Measurements from ENCODE around the gene PTPRT.

Gene PTPRT

GRCh38 chr20:42506397-42506796 is 683.3 kb downstream of the PTPRT start:
- DNase-seq: no peak

- no peak for DNase-seq
Observed at GRCh38 chr20:42502591-42502990, 687.1 kb downstream of the PTPRT start.

DNA sequence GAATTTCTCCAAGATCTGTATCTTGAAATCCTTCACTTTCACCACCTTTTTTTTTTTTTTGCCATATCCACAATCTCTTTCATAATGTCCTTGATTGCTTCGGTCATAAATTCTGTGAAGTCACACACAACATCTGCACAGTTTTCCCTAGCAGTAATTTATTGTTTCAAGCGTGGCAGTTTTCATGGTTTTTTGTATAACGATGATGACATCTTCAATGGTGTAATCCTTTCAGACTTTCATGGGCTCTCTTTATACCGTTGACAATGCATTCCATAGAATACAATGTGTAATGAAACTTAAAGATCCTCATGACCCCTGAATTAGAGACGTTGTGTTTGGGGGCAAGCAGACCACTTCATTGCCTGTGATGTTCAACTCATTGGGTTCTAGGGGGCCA is 693.1 kb downstream of the PTPRT start:
- no peak for DNase-seq

- DNase-seq: no peak
Observed at GRCh38 chr20:42494290-42494689, 695.4 kb downstream of the PTPRT start.

- no peak for DNase-seq
Observed at GRCh38 chr20:42493001-42493400, 696.7 kb downstream of the PTPRT start.

- DNase-seq: no peak
Observed at GRCh38 chr20:42492290-42492689, 697.4 kb downstream of the PTPRT start.

DNA sequence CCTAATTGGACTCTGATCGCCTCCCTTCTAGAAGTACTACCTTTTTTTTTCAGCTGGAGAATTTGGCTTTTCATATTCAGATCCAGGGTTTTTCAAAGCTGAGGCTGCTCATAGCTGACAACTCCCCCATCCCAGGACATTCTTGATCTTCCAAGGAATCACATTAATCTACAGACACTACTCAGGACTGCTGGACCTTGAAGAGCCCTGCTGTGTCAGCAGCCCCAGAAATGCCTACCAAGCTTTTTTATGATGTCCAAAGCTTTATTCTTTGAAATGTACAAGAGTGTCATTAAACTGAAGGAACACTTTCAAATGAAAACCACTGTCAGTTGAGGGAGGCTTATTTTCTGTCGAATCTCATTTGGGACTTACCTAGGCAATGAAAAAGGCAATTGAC is 704.1 kb downstream of the PTPRT start:
- DNase-seq: no peak

DNA sequence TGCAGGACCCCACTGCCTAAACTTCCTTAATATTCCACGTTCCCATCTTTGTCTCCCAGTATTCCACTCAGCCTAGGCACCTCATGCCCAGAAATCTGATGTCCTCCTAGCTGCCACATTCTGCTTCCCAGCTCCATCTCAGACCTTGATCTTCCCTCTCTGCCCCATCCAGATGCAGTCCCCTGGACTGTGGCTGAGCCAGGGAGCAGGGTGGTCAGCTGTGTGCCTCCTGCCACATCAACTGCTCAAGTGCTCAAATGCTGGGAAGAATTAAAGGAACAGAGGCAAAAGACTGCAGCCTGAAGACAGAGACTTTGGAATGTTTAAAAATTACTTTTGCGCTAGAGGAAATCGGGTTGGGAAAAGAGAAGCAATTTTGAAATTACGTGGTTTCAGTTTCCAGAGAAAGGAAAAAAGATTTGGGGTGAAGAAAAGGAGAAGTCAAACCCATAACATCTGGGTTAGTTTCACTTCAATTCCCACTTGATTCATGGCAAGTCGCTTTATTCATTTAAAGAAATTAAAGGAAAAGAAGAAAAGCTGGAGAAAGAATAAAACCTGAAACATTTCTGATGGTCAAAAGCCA is 704.8 kb downstream of the PTPRT start:
- no peak for DNase-seq

- DNase-seq: no peak
Observed at GRCh38 chr20:42484335-42484734, 705.4 kb downstream of the PTPRT start.

DNA sequence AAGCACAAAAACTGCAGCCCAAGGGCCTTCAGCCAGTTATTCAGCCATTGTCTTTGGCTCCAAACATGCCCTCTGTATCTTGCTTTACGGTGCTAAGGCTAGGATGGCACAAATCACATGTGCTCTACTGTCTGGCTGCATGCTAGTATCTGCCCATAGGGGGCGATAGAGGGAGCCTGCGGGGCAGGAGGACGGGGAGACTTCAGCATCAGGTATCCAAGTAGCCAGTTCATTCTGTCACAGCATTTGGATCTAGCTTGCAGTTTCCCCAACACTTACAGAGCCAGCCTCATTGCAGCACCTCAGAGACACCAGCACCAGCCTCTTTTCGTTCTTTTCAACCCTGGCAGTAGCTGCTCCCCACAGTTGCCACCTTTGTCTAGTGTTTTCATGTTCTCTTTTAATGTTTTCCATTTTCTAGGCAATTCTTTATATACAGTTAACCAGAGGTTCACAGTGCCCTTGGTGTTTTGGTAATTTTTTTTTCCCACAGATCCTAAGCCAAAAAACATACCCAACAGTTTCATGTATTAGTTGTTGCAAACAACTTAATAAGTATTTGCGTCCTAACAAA is 705.9 kb downstream of the PTPRT start:
- no peak for DNase-seq

- DNase-seq: no peak
Observed at GRCh38 chr20:42482808-42483207, 706.9 kb downstream of the PTPRT start.

GRCh38 chr20:42475773-42476172 is 713.9 kb downstream of the PTPRT start:
- DNase-seq: no peak

DNA sequence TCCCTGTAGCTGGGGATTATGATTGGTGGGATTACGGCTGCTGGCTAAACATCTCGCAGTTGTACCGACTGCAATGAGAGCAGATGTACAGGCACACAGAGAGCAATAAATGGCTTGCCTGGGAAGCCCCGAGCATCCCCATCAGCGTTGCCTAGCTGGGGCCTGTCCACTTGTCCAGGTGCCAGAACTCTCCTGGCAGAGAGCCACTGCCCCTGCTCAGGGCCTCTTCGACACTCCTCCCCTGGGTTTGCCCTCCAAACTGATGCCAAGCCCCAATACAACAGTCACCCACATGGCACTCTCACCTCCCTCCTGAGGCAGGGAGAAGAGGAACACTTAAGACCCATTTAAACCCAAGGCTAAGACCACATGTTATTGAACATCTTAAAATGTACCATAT is 715.1 kb downstream of the PTPRT start:
- DNase-seq: no peak

GRCh38 chr20:42472198-42472597 is 717.5 kb downstream of the PTPRT start:
- DNase-seq: no peak

DNA sequence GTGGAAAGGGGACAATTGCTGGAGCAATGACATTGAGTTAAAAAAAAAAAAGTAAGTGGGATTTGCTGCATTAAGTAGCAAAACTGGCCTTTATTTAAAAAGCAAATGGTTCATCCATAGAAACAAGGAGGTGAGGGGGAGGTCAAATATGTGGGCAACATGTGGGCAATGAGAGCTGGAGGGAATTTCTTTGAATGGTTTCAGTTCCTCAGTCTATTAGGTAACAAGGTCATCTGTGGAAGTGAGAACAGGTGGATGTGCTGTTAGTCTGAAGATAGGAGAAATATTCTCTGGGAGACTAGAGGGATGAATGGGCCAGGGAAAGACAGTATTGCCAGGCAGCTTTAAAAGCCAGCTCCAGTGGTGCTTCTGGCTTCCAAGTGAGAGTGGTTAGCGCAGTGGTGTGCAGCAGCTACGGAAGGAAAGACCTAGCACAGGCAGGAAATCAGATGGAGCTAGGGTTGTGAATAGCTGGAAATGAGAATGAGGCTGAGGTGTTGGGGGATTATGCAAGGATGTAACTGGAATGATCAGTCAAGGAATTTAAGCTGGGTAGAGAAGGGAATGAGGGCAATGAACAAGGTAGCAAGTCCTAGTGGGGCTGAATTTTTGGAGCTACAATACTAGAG is 727.6 kb downstream of the PTPRT start:
- DNase-seq: no peak

- no peak for DNase-seq
Observed at GRCh38 chr20:42461291-42461690, 728.4 kb downstream of the PTPRT start.

GRCh38 chr20:42447270-42447669 is 742.4 kb downstream of the PTPRT start:
- DNase-seq: no peak

DNA sequence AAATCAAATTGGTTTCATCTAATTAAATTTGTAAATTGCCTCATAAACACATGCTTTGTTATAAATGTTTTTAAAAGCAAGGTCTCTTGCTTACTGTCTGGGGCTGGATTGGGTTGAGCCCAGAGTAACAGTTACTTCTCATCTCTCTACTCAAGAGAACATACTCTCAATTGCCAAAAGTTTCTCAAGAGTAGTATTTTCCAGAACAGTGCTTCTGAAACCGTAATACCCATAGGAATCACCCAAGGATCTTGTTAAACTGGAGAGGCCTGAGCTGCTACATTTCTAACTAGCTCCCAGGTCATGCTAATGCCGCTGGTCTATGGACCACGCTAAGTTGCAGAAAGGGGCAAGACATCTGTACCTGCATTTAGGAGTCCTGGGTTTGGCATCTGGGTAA is 744.9 kb downstream of the PTPRT start:
- no peak for DNase-seq

DNA sequence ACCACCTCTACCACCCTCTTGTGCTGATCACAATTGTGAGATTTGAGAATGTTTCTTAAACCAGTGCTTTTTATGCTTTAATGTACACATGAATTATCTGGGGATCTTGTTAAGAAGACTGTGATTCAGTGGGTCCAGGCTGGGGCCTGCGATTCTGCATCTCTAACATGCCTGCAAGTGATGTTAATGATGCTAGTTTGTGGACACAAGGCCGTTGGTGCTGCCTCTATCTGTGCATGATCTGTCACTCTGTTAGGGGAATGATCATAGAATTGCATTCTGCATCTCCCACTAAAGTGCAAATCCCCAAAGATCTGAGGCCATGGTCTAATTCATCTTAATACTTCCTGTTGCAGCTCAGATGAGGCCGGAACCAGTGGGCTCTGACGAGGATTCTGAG is 746.5 kb downstream of the PTPRT start:
- no peak for DNase-seq

- no peak for DNase-seq
Observed at GRCh38 chr20:42442716-42443115, 747.0 kb downstream of the PTPRT start.

GRCh38 chr20:42441864-42442331 is 747.8 kb downstream of the PTPRT start:
- no peak for DNase-seq

DNA sequence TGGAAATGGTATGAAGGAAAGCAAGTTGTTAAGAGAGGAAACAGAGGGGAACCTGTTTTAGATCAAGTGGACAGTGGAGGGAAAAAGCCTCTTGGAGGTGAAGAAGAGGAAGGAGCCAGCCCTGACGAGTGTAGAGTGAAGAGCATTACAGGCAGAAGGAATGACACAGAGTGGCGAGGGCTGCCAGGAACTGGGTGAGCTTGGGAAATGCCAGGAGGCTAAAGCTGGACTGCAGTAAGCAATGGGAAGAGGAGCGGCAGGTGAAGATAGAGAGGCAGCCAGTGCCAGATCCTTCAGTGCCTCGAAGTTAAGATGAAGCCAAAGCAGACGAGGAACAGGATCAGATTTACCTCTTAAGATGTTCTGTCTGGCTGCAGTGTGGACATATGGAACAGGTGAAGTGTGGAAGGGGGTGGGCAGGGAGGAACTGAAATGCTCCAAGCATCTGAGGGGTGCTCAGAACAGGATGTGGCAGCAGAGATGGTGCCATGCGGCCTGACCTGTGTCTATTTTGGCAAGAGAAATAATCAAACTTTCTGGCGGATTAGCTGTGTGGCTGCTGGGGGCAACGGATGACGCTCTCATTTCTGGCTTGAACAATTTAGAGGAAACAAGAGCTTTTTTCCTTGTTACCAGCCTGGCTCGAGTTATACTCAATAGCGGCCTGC is 748.4 kb downstream of the PTPRT start:
- no peak for DNase-seq

GRCh38 chr20:42435230-42435629 is 754.5 kb downstream of the PTPRT start:
- no peak for DNase-seq

Data from CD4-positive, alpha-beta T cell treated with Interleukin-1 beta for 1 hour (primary cell).